HepG2 (cell line): ENCODE results near the gene PBX2. TPM values are rescaled to one million over a fixed set of nuclear protein-coding genes. Genes with fewer than 3 reads are reported as not detected.

Experiments
- ATAC-seq: fragments of 200-7000 bp; cut with Tn5 transposase; 3 replicates; pipeline ENCODE4 v1.9.1; 2020; ENCODE audit warnings: mild to moderate bottlenecking, moderate library complexity
- BruUV-seq: library from RNA; stranded (reverse); fragments of 400-500 nt; replicated peaks from 2 replicates; lab custom pipeline; 2021; lab: Mats Ljungman, UMichigan
- CTCF ChIA-PET: fragments of 300-600 bp; formaldehyde crosslinking; extraction: SDS; loops from one replicate; lab custom pipeline; 2021; ENCODE audit warnings: low total read pairs, inconsistent platforms, low intra/inter-chr PET ratio; lab: Yijun Ruan, JAX
- POLR2A ChIA-PET: fragments of 350-600 bp; sonication (Branson Sonifier 250); formaldehyde crosslinking; loops from one replicate; lab custom pipeline; 2020; ENCODE audit warnings: antibody characterized with exemption, inconsistent platforms; lab: Yijun Ruan, JAX
- DNase-seq: peaks from one replicate; pipeline ENCODE4 v3.0.0-alpha.2; 2015; ENCODE audit warnings: low spot score
- FAIRE-seq: peaks from 3 replicates; lab custom pipeline; 2011; peaks lifted over from hg19 to GRCh38; lab: Jason Lieb, UNC
- H2AFZ ChIP-seq: one replicate; pipeline ENCODE4 v1.6.1; 2011; ENCODE audit warnings: low read length, inconsistent platforms
- H3K27ac ChIP-seq: fragments of 300-600 bp; 3 replicates; pipeline ENCODE4 v1.8.0; 2011; ENCODE audit warnings: mixed run types, mild to moderate bottlenecking, mixed read lengths, low read length, inconsistent platforms; ENCODE audit not compliant: insufficient read depth; ENCODE audit errors: extremely low read length
- H3K27me3 ChIP-seq, 2 experiments: fragments of 200-600 bp in 1 of 2; 2 replicates in 1 of 2; 3 replicates in 1 of 2; pipeline versions ENCODE4 v1.6.0 to v1.8.0; 2011; ENCODE audit warnings: low read length in 2 of 2, mild to moderate bottlenecking in 2 of 2, moderate library complexity in 2 of 2, inconsistent platforms in 1 of 2; ENCODE audit not compliant: insufficient read depth in 2 of 2, control insufficient read depth in 1 of 2
- H3K36me3 ChIP-seq, 2 experiments: fragments of 200-600 bp in 1 of 2; replicated peaks in 1 of 2; 2 replicates in 1 of 2; 3 replicates in 1 of 2; pipeline versions ENCODE4 v1.5.1 to v1.8.0; 2011; ENCODE audit warnings: low read length in 2 of 2, inconsistent platforms in 1 of 2; ENCODE audit not compliant: insufficient read depth in 2 of 2, control insufficient read depth in 1 of 2
- H3K4me1 ChIP-seq: 2 replicates; pipeline ENCODE4 v1.5.1; 2012; ENCODE audit warnings: low read length, inconsistent platforms; ENCODE audit not compliant: insufficient read depth
- H3K4me2 ChIP-seq: 2 replicates; pipeline ENCODE4 v1.6.0; 2011; ENCODE audit warnings: low read depth, low read length, inconsistent platforms
- H3K4me3 ChIP-seq, 3 experiments: fragments of 200-600 bp in 1 of 3; sonication (generic), shearing (Covaris generic) in 1 of 3; replicated peaks in 1 of 3; 2 replicates each; pipeline ENCODE4 v1.5.1; 2011 to 2016; ENCODE audit warnings: low read length in 3 of 3, inconsistent platforms in 2 of 3, low read depth in 2 of 3, mild to moderate bottlenecking in 2 of 3, control low read depth in 1 of 3, mixed read lengths in 1 of 3; ENCODE audit not compliant: insufficient read depth in 1 of 3
- H3K79me2 ChIP-seq: one replicate; pipeline ENCODE4 v1.6.1; 2011; ENCODE audit warnings: low read length, inconsistent platforms; ENCODE audit not compliant: insufficient read depth
- H3K9ac ChIP-seq: 2 replicates; pipeline ENCODE4 v1.6.0; 2011; ENCODE audit warnings: mild to moderate bottlenecking, low read depth, low read length, inconsistent platforms; ENCODE audit not compliant: insufficient read depth
- H3K9me3 ChIP-seq: 2 replicates; pipeline ENCODE4 v1.5.1; 2012; ENCODE audit warnings: mild to moderate bottlenecking, low read length
- H4K20me1 ChIP-seq: 2 replicates; pipeline ENCODE4 v1.6.0; 2011; ENCODE audit warnings: inconsistent platforms, mild to moderate bottlenecking, low read length, moderate library complexity; ENCODE audit not compliant: insufficient read depth
- ATF6 ChIP-seq: sonication (generic); formaldehyde crosslinking; conservative IDR thresholded peaks from 2 replicates; pipeline ENCODE4 v1.4.0; 2020; ENCODE audit warnings: missing genetic modification reagents
- GLI4 ChIP-seq: sonication (generic); formaldehyde crosslinking; IDR thresholded peaks from 2 replicates; pipeline ENCODE4 v1.5.1; 2020; ENCODE audit warnings: missing genetic modification reagents, mild to moderate bottlenecking, moderate library complexity, borderline replicate concordance
- KAT8 ChIP-seq: IDR thresholded peaks from 2 replicates; pipeline ENCODE4 v1.6.1; 2016; ENCODE audit warnings: missing genetic modification reagents, missing compliant biosample characterization
- NFRKB ChIP-seq: fragments of 450-650 bp; IDR thresholded peaks from 2 replicates; pipeline ENCODE4 v1.6.1; 2017
- NR2C2 ChIP-seq: sonication (generic); formaldehyde crosslinking; IDR thresholded peaks from 2 replicates; pipeline ENCODE4 v1.4.0; 2020; ENCODE audit warnings: missing genetic modification reagents, mild to moderate bottlenecking, moderate library complexity, borderline replicate concordance
- PLSCR1 ChIP-seq: sonication (generic); formaldehyde crosslinking; IDR thresholded peaks from 2 replicates; pipeline ENCODE4 v1.5.0; 2020; ENCODE audit warnings: missing genetic modification reagents, mild to moderate bottlenecking, borderline replicate concordance
- TEAD3 ChIP-seq: optimal IDR thresholded peaks from 2 replicates; pipeline ENCODE3; 2016; ENCODE audit warnings: borderline replicate concordance
- TSC22D2 ChIP-seq: sonication (generic); formaldehyde crosslinking; IDR thresholded peaks from 2 replicates; pipeline ENCODE4 v1.5.1; 2020; ENCODE audit warnings: missing genetic modification reagents, mild to moderate bottlenecking, borderline replicate concordance
- ZBTB37 ChIP-seq: sonication (generic); formaldehyde crosslinking; IDR thresholded peaks from 2 replicates; pipeline ENCODE4 v1.4.0; 2020; ENCODE audit warnings: mild to moderate bottlenecking, missing genetic modification reagents
- ZEB1 ChIP-seq: IDR thresholded peaks from 2 replicates; pipeline ENCODE4 v1.6.1; 2012; ENCODE audit warnings: mild to moderate bottlenecking, low read depth, inconsistent platforms; ENCODE audit not compliant: insufficient replicate concordance
- ZNF329 ChIP-seq: sonication (generic); formaldehyde crosslinking; IDR thresholded peaks from 2 replicates; pipeline ENCODE4 v1.9.0; 2021; ENCODE audit warnings: low read depth, mild to moderate bottlenecking, missing genetic modification reagents
- ZNF605 ChIP-seq: sonication (generic); formaldehyde crosslinking; IDR thresholded peaks from 2 replicates; pipeline ENCODE4 v1.8.0; 2022; ENCODE audit warnings: mild to moderate bottlenecking, missing genetic modification reagents
- ZNF770 ChIP-seq: sonication (generic); formaldehyde crosslinking; IDR thresholded peaks from 2 replicates; pipeline ENCODE4 v1.5.0; 2020; ENCODE audit warnings: mild to moderate bottlenecking, missing genetic modification reagents
- WGBS: methylation state at CpG from one replicate; pipeline ENCODE4 v1.1.6; 2017; ENCODE audit warnings: low lambda C conversion rate; 5-methylcytosine and 5-hydroxymethylcytosine counted together
- in situ Hi-C: cut with HindIII; loops from 2 replicates; pipeline ENCODE4 v1.10.0; 2017; ENCODE audit warnings: low pct_unique_long_range_greater_than_20kb; ENCODE audit not compliant: extremely low pct_ligation_motif_present
- intact Hi-C: fragments of 100-400 bp; cut with micrococcal nuclease; formaldehyde crosslinking; loops from one replicate; pipeline ENCODE4 v1.10.0; 2022; ENCODE audit not compliant: unreplicated experiment
- polyA plus RNA-seq, 8 experiments: library from polyadenylated mRNA; depleted of rRNA in 3 of 8; stranded (reverse) in 7 of 8; unstranded in 1 of 8; fragments of >200 nt; fragmentation: Illumina TruSeq in 4 of 8; extraction: Trizol in 4 of 8; gene quantifications; 2 replicates each; pipeline versions ENCODE4 v1.2.1 to v1.2.3, GENCODE V29; 2011 to 2016; ENCODE audit warnings: low read depth in 4 of 8, missing spikeins in 1 of 8, mixed read lengths in 1 of 8; ENCODE audit not compliant: insufficient read depth in 1 of 8
- total RNA-seq, 5 experiments: library from RNA; depleted of rRNA; stranded (reverse); fragments of >200 nt; fragmentation: Illumina TruSeq; extraction: Trizol; gene quantifications; 2 replicates each; pipeline ENCODE4 v1.2.3, GENCODE V29; 2016; ENCODE audit warnings: low read depth in 1 of 5

PBX2 gene
- total and polyA plus RNA-seq, 2 of the 13 experiments (the other 11 are each of a cell fraction or from before 2014, with no cell fraction given), result 42.3 to 77.8 TPM

- no peak overlapping the region for H3K9ac ChIP-seq
- no peak overlapping the region for H3K27ac ChIP-seq
- ATAC-seq (no peak), DNase-seq (no peak), FAIRE-seq (no peak)
- no peak overlapping the region for H2AFZ ChIP-seq
- POLR2A ChIA-PET, result interaction anchor here (1.2 kb wide), 1 partner anchor 9 kb away, joined by 3 read pairs; no protein-coding TSS in a partner anchor
- intact Hi-C loops (no loop called here), in situ Hi-C loops (no loop called here)
- H3K36me3 ChIP-seq, result peaks cover 10 to 32% of the 10 kb centered on the region in 2 experiments
- TF ChIP-seq GLI4 (no peak), NR2C2 (CRISPR knock-in tag) (no peak), ZEB1 (no peak), TEAD3 (CRISPR knock-in tag) (no peak), ZNF770 (CRISPR knock-in tag) (no peak), ATF6 (CRISPR knock-in tag) (no peak), TSC22D2 (CRISPR knock-in tag) (no peak), ZNF605 (CRISPR knock-in tag) (no peak), PLSCR1 (CRISPR knock-in tag) (no peak), ZBTB37 (no peak), ZNF329 (CRISPR knock-in tag) (no peak), NFRKB (no peak), KAT8 (CRISPR knock-in tag) (no peak)
- BruUV-seq, result no TSS peak
- H3K9me3 ChIP-seq, result no peaks in the 10 kb centered on the region
- CTCF ChIA-PET, result no interaction called here
- no peaks in the 10 kb centered on the region for H3K79me2 ChIP-seq
- H3K4me3 ChIP-seq, result no peak overlapping the region
- WGBS, result over 99% methylated on average over 7 of the region's 7 CpGs
- H3K4me1 ChIP-seq, result no peaks in the 10 kb centered on the region
- no peak overlapping the region for H3K4me2 ChIP-seq
- H4K20me1 ChIP-seq, result no peaks in the 10 kb centered on the region
- no peaks in the 10 kb centered on the region for H3K27me3 ChIP-seq
Observed at GRCh38 chr6:32163559-32164258, 26.3 kb downstream of the PBX2 start.
